Nephron progenitor cell (in vitro differentiated cells): ENCODE data around the gene FCRLA.
A peak's percentile ranks its signal among the peaks of the same experiment; 100 is the strongest.
"Not testable (repeated sequence)": the region's sequence is repeated elsewhere in the genome, so short reads cannot be mapped to it uniquely, and the experiment has no call there.

Experiments used
- DNase-seq: peaks from one replicate; pipeline ENCODE4 v3.0.0; 2021
- H3K27ac Mint-ChIP-seq: 2 replicates; pipeline ENCODE4 v1.8.0; 2021; ENCODE audit warnings: mild to moderate bottlenecking, moderate library complexity, mixed read lengths
- H3K27me3 Mint-ChIP-seq: 2 replicates; pipeline ENCODE4 v1.8.0; 2021; ENCODE audit warnings: mild to moderate bottlenecking, low read depth, mixed read lengths; ENCODE audit not compliant: poor library complexity
- H3K36me3 Mint-ChIP-seq: 2 replicates; pipeline ENCODE4 v1.8.0; 2021; ENCODE audit warnings: low read depth, mixed read lengths
- H3K4me1 Mint-ChIP-seq: 2 replicates; pipeline ENCODE4 v1.8.0; 2021; ENCODE audit warnings: mixed read lengths
- H3K4me3 Mint-ChIP-seq: 2 replicates; pipeline ENCODE4 v1.8.0; 2021; ENCODE audit warnings: mild to moderate bottlenecking, moderate library complexity, mixed read lengths
- H3K9me3 Mint-ChIP-seq: 2 replicates; pipeline ENCODE4 v1.8.0; 2021; ENCODE audit warnings: mild to moderate bottlenecking, moderate library complexity, mixed read lengths
- CTCF ChIP-seq: fragments of 200-600 bp; sonication (generic); IDR thresholded peaks from 2 replicates; pipeline ENCODE4 v1.5.0; 2021; ENCODE audit warnings: antibody characterized with exemption

FCRLA gene, protein sequence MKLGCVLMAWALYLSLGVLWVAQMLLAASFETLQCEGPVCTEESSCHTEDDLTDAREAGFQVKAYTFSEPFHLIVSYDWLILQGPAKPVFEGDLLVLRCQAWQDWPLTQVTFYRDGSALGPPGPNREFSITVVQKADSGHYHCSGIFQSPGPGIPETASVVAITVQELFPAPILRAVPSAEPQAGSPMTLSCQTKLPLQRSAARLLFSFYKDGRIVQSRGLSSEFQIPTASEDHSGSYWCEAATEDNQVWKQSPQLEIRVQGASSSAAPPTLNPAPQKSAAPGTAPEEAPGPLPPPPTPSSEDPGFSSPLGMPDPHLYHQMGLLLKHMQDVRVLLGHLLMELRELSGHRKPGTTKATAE

DNA sequence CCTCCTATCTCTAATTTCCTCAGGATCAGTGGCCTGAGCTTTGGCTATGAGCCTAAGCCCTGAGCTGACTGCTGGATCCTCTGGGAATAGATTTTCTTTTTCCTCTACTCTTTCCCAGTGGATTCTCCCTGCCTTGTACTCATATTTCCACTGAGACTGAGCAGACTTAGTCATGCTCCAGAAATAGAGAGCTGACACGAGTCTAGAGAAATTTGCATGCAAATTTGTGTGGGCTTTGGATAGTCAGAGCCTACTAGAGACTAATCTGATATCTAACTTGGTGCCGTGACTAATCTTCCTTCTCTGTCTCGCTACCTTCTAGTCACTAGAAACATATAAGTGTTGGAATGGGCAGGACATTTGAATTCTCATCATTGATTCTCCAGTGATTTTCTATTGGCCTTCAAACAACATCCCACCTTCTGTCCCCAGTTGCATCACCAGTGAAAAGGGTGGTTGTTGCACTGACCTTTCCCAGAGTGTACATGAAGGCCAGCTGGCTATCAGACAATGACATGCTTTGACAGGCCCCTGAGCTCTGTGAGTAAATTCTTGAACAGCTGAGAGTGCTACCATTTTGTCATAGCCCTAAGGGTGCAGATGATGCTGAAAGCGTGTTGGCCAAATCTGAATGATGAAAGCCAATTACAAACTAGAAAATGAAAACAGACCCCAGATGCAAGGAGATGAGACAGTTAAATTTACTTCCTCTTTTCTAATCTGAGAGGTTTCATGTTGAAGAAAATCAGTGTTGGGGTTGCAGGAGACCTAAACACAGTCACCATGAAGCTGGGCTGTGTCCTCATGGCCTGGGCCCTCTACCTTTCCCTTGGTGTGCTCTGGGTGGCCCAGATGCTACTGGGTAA is at the start of gene FCRLA:
Gene FCRLA (plus strand): TSS at position 748 of the 866 bp plus-strand sequence. CDS start 36 bp downstream, at position 784.
- peaks cover 8% of the 10 kb centered on the region for H3K4me1 Mint-ChIP-seq
- no peak for TF ChIP-seq CTCF
- no peak within 1 kb of the TSS for H3K4me3 Mint-ChIP-seq
- peaks cover 21% of the 10 kb centered on the region for H3K27me3 Mint-ChIP-seq
- H3K27ac Mint-ChIP-seq, result no peak within 1 kb of the TSS
- no peaks in the 10 kb centered on the region for H3K36me3 Mint-ChIP-seq
- no peaks in the 10 kb centered on the region for H3K9me3 Mint-ChIP-seq
- no peak for DNase-seq

- not testable (repeated sequence) for H3K4me3 Mint-ChIP-seq, H3K27me3 Mint-ChIP-seq, H3K9me3 Mint-ChIP-seq, H3K27ac Mint-ChIP-seq, H3K36me3 Mint-ChIP-seq, DNase-seq
- H3K4me1 Mint-ChIP-seq, result peaks cover 11% of the 10 kb centered on the region
Measured at GRCh38 chr1:161658524-161658923, 48.5 kb upstream of the FCRLA start.

DNA sequence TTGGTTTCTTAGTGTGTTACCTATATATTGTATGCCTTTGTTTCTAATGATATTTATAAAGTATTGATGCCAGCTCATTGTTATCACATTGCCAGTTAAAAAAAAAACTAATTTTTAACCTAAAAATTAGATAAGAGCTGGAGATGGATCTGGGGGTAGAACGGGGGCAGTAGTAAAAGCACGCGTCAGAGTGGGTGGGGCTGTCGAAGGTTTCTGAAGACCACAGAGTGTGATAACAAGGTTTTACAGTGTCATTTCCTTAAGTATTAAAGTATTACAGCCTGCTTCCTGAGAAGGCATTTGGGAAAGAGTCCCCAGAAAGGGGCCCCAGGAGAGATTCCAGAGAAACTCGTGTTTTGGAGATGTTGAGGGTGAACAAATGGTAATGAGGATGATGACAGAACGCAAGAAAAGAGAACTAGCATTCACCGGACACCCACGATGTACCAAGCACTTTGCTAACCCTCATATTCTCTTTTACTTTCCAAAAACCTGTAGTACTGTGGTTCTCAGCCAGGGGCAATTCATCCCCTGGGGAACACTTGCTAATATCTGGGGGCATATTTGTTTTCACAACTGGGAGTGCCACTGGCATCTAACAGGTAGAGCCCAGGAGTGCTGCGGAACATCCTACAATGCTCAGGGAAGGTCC is 45.2 kb upstream of the FCRLA start:
- not testable (repeated sequence) for H3K9me3 Mint-ChIP-seq, H3K27ac Mint-ChIP-seq, H3K36me3 Mint-ChIP-seq, H3K4me3 Mint-ChIP-seq, H3K4me1 Mint-ChIP-seq, DNase-seq, H3K27me3 Mint-ChIP-seq

DNA sequence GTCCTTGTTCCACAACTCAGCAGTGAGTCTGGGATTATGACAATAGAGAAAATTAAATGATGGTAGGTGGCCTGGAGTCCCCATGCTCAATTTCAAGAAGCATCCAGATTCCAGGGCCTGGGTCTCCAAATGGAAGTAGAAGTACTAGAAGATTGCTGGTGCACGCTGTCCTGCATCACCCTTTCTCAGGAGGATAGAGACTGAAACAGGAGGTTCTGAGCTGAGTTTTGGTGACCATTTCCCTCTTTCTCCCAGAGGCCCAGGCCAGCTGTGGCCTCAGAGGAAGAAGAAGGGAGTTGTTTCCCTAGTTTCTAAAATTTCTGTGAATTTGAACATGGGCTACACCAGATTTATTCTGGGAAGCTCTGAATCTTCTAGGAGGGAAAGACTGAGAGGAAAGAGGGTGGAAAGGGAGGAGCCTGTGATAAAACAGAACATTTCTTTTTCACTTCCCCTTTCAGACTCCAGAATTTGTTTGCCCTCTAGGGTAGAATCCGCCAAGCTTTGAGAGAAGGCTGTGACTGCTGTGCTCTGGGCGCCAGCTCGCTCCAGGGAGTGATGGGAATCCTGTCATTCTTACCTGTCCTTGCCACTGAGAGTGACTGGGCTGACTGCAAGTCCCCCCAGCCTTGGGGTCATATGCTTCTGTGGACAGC is 44.2 kb upstream of the FCRLA start, which contains the start of gene FCGR2B:
Gene FCGR2B (plus strand): TSS at position 460 of the 656 bp plus-strand sequence. CDS start 99 bp downstream, at position 559.
- not testable (repeated sequence) for H3K36me3 Mint-ChIP-seq, H3K4me3 Mint-ChIP-seq, H3K9me3 Mint-ChIP-seq, H3K4me1 Mint-ChIP-seq, H3K27ac Mint-ChIP-seq, H3K27me3 Mint-ChIP-seq, DNase-seq

DNA sequence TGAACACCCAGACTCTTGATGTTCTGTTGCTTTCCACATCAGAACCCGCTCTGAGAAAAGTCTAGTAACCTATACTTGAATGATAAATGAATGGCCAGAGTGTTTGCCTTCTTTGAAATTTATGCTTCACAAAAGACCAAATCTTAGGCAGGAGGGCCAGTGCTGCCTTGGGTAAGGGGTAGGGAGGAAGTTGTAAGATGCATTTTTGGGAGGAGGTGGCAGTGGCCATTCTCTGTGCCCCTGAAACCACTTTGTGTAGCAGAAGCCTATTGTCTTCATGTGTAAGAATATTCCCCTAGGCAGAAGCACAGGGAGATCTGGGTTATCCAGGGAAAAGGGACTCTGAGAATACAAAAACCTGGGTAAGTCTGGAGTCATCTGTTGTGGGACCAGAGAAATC is 43.5 kb upstream of the FCRLA start:
- not testable (repeated sequence) for H3K4me3 Mint-ChIP-seq, H3K9me3 Mint-ChIP-seq, H3K27me3 Mint-ChIP-seq, H3K27ac Mint-ChIP-seq, DNase-seq, H3K36me3 Mint-ChIP-seq, H3K4me1 Mint-ChIP-seq

GRCh38 chr1:161664689-161665088 is 42.3 kb upstream of the FCRLA start:
- H3K27me3 Mint-ChIP-seq, H3K4me1 Mint-ChIP-seq, H3K4me3 Mint-ChIP-seq, H3K36me3 Mint-ChIP-seq, H3K27ac Mint-ChIP-seq, DNase-seq, H3K9me3 Mint-ChIP-seq: not testable (repeated sequence)

DNA sequence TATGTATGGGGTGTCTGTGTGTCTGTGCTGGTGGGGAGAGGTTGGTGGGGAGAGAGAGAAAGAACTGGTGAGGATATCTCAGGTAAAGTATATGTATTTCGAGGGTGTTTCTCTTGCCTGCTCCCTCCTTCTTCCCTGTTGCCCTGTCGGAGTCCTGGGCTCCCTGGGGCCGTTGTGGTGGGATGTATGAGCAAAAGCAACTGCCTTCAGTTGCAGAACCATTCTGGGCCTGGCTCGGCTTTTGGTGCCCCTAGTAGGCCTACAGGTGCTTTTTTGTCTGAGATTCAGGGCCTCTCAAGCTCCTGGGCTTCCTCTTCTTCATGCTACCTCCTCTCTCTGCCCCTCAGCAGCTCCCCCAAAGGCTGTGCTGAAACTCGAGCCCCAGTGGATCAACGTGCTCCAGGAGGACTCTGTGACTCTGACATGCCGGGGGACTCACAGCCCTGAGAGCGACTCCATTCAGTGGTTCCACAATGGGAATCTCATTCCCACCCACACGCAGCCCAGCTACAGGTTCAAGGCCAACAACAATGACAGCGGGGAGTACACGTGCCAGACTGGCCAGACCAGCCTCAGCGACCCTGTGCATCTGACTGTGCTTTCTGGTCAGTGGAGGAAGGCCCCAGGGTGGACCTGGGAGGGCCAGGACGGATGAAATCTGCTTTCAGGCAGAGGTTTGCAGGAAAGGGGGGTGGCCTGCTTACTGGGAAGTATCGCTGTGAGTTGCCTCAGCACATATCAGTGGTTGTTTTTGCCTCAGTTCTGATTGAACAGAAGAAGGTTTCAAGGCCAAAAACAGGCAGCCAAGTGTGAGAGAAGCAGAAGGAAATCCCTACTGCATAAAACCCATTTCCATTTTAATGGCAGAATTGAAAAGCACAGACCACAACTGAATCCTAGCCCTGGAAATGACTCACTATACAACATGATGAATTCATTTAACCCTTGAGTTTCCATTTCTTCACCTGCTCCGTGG is 35.7 kb upstream of the FCRLA start:
- not testable (repeated sequence) for DNase-seq, H3K27me3 Mint-ChIP-seq, H3K36me3 Mint-ChIP-seq, H3K4me3 Mint-ChIP-seq, H3K9me3 Mint-ChIP-seq
- peaks cover 30% of the 10 kb centered on the region for H3K4me1 Mint-ChIP-seq
- peak overlapping the region; percentile 25 for H3K27ac Mint-ChIP-seq

GRCh38 chr1:161673437-161673836 is 33.6 kb upstream of the FCRLA start:
- H3K27me3 Mint-ChIP-seq, H3K36me3 Mint-ChIP-seq, DNase-seq, H3K27ac Mint-ChIP-seq, H3K4me3 Mint-ChIP-seq, H3K9me3 Mint-ChIP-seq: not testable (repeated sequence)
- H3K4me1 Mint-ChIP-seq, result peaks cover 46% of the 10 kb centered on the region

DNA sequence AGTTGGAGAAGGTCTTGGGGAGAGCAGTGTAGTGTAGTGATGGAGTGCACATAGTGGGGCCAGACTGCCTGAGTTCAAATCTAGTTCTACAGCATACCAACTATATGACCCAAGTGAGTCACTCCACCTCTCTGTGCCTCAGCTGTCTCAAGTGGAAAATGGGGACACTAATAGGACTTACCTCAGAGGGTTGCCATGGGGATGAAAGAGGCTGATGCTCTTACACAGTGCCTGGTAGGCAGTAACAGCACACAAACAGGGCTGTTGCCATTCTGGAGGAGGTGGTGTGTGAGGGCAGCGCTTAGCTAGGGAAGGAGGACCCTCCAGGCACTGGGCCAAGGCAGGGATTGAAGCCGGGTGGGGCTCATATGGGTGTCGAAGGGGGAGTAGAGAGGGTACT is 32.6 kb upstream of the FCRLA start:
- H3K36me3 Mint-ChIP-seq, H3K9me3 Mint-ChIP-seq, H3K4me3 Mint-ChIP-seq, H3K27ac Mint-ChIP-seq, DNase-seq, H3K27me3 Mint-ChIP-seq: not testable (repeated sequence)
- peaks cover 46% of the 10 kb centered on the region for H3K4me1 Mint-ChIP-seq

GRCh38 chr1:161674908-161675307 is 32.1 kb upstream of the FCRLA start:
- not testable (repeated sequence) for H3K4me3 Mint-ChIP-seq, H3K27me3 Mint-ChIP-seq, H3K9me3 Mint-ChIP-seq, H3K36me3 Mint-ChIP-seq, DNase-seq, H3K27ac Mint-ChIP-seq
- peaks cover 46% of the 10 kb centered on the region for H3K4me1 Mint-ChIP-seq
